Measurements from ENCODE around the gene ZYG11A. TPM values are rescaled to one million over a fixed set of nuclear protein-coding genes. Genes with fewer than 3 reads are reported as not detected.

The ZYG11A gene
- total RNA-seq, 5 donors from 2014 or later (not counting 1 experiment from before 2014, with no cell fraction given): 0.09 to 0.15 (median 0.09) TPM

DNA sequence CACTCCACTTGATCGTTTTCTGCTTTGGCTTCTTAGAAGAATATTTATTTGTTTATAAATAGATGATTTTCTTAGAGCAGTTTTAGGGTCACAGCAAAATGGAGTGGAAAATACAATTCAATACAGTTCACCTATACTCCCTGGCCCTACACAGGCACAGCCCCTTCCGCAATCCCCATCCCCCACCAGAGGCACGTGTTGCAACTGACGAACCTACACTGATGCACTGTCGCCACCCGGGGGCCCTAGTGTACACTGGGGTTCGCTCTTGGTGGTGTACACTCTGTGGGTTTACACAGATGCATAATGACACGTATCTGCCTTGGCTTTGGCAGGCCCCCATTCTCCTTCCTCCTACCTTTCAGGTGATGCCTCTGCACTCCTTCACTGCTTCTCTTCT lies 71.0 kb downstream of the ZYG11A start:
- no peaks in the 10 kb centered on the region for H3K9me3 ChIP-seq
- no peak overlapping the region for H3K4me3 ChIP-seq (ENCODE audit: control insufficient read depth in 1 of 2, extremely low read depth in 1 of 2, low read length in 1 of 2)
- 74% methylated on average over 7 of the region's 8 CpGs for WGBS (ENCODE audit: insufficient coverage)
- H3K27me3 Mint-ChIP-seq: no peaks in the 10 kb centered on the region
- H3K9me3 Mint-ChIP-seq: no peaks in the 10 kb centered on the region
- ATAC-seq (replicated peaks in 1 of 4) (no peak), DNase-seq (no peak)
- H3K36me3 Mint-ChIP-seq: peaks cover 7% of the 10 kb centered on the region
- H3K27me3 ChIP-seq (replicated peaks in 1 of 2; ENCODE audit: control insufficient read depth in 2 of 2, extremely low read depth in 1 of 2, insufficient read depth in 2 of 2, low read length in 1 of 2): no peaks in the 10 kb centered on the region
- no peak overlapping the region for H3K27ac ChIP-seq (ENCODE audit: low read length)
- H3K27ac Mint-ChIP-seq: no peak overlapping the region
- peaks cover 0 to 3% (median 0%) of the 10 kb centered on the region in 3 donors for H3K4me1 Mint-ChIP-seq
- no peaks in the 10 kb centered on the region for H3K4me1 ChIP-seq (ENCODE audit: control insufficient read depth in 1 of 2, extremely low read depth in 1 of 2, insufficient read depth in 2 of 2, low read length in 2 of 2)
- POLR2A ChIA-PET: no interaction called here
- H3K36me3 ChIP-seq (ENCODE audit: control insufficient read depth in 2 of 2, extremely low read depth in 1 of 2, insufficient read depth in 1 of 2, low read length in 1 of 2): peaks cover 4 to 5% of the 10 kb centered on the region in 2 donors
- CTCF ChIA-PET: no interaction called here
- H3K4me3 Mint-ChIP-seq: no peak overlapping the region

DNA sequence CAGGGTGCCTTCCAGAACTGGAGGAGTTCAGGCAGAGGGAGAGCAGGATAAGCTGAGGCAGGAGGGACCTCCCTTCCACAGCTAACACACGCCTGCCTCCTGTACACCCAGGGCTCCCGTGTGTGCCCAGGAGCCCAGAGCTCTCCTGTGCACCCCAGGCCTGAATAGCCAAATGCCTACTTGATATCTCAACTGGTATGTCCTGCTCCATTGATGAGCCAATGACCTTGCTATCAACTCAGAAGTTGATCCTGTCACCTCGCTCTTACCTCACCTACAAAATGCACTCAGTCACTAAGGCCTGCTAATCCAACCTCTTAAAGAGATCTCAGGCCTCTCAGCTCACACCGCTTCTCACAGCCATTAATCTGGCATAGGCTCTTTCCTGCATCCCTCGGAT lies 71.9 kb downstream of the ZYG11A start:
- Histone ChIP-seq H3K9me3 (no peaks in the 10 kb centered on the region), H3K36me3 (ENCODE audit: control insufficient read depth in 2 of 2, extremely low read depth in 1 of 2, insufficient read depth in 1 of 2, low read length in 1 of 2) (peaks cover 0 to 4% of the 10 kb centered on the region in 2 donors), H3K4me3 (ENCODE audit: control insufficient read depth in 1 of 2, extremely low read depth in 1 of 2, low read length in 1 of 2) (no peak overlapping the region), H3K4me1 (ENCODE audit: control insufficient read depth in 1 of 2, extremely low read depth in 1 of 2, insufficient read depth in 2 of 2, low read length in 2 of 2) (no peaks in the 10 kb centered on the region), H3K27me3 (replicated peaks in 1 of 2; ENCODE audit: control insufficient read depth in 2 of 2, extremely low read depth in 1 of 2, insufficient read depth in 2 of 2, low read length in 1 of 2) (no peaks in the 10 kb centered on the region), H3K27ac (ENCODE audit: low read length) (no peak overlapping the region)
- Mint-ChIP-seq H3K4me3 (no peak overlapping the region), H3K4me1 (peaks cover 6 to 11% (median 7%) of the 10 kb centered on the region in 3 donors), H3K36me3 (peaks cover 5% of the 10 kb centered on the region), H3K9me3 (no peaks in the 10 kb centered on the region), H3K27ac (no peak overlapping the region), H3K27me3 (no peaks in the 10 kb centered on the region)
- POLR2A ChIA-PET: interaction anchor here in 1 of 2 donors (0.5 kb wide), 1 partner anchor 13 kb away, joined by 6 read pairs; the partner anchor contains the start of gene SCP2
- whole genome bisulfite sequencing (ENCODE audit: insufficient coverage): 95% methylated on average over 5 of the region's 5 CpGs
- ATAC-seq (replicated peaks in 1 of 4): no peak
- no peak for DNase-seq
- CTCF ChIA-PET: no interaction called here

DNA sequence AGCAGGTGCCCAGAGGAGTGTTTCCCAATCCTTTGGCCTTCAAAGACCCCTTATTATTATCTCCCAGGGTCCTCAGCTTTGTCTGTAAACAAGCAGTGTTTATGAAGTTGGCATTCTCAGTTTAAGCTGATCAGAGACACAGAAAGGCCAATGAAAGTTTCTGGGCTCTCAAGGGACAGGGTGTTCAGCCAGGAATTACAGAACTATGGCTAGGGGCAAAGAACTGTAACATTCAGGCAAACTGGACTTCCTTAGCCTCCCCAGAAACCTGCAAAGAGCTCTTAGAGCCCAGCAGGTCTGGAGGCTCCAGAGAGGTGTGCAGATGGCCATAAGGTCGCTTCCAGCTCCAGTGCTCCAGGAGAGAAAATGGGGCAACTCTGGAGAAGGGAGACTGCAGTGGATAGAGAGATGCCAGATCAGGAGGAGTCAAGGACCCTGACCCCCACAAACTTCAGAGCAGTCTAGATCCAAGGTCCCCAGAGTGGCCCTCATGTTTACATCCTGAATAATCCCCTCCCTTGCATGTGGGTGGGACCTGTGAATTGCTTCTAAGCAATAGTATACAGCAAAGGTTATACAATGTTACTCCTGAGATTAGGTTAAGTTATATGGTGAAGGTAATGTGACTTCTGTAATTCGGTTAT lies 72.8 kb downstream of the ZYG11A start:
- no CpG with 5 or more reads among the region's 2 CpGs for WGBS (ENCODE audit: insufficient coverage)
- no peak for DNase-seq
- peak overlapping the region in 1 of 2 donors; percentile 2 for H3K27ac Mint-ChIP-seq
- ChIA-PET POLR2A (interaction anchor here in 1 of 2 donors (0.6 kb wide), 1 partner anchor 29 kb away, joined by 8 read pairs; no protein-coding TSS in a partner anchor), CTCF (no interaction called here)
- Histone ChIP-seq H3K36me3 (ENCODE audit: control insufficient read depth in 2 of 2, extremely low read depth in 1 of 2, insufficient read depth in 1 of 2, low read length in 1 of 2) (peaks cover 0 to 4% of the 10 kb centered on the region in 2 donors), H3K4me3 (ENCODE audit: control insufficient read depth in 1 of 2, extremely low read depth in 1 of 2, low read length in 1 of 2) (no peak overlapping the region), H3K9me3 (no peaks in the 10 kb centered on the region), H3K27me3 (replicated peaks in 1 of 2; ENCODE audit: control insufficient read depth in 2 of 2, extremely low read depth in 1 of 2, insufficient read depth in 2 of 2, low read length in 1 of 2) (no peaks in the 10 kb centered on the region), H3K27ac (ENCODE audit: low read length) (no peak overlapping the region), H3K4me1 (ENCODE audit: control insufficient read depth in 1 of 2, extremely low read depth in 1 of 2, insufficient read depth in 2 of 2, low read length in 2 of 2) (peaks cover 0 to 6% of the 10 kb centered on the region in 2 experiments)
- H3K9me3 Mint-ChIP-seq: no peaks in the 10 kb centered on the region
- H3K4me1 Mint-ChIP-seq: peaks cover 15 to 20% (median 16%) of the 10 kb centered on the region in 3 donors
- H3K36me3 Mint-ChIP-seq: no peaks in the 10 kb centered on the region
- no peak overlapping the region for H3K4me3 Mint-ChIP-seq
- ATAC-seq (replicated peaks in 1 of 4): no peak
- H3K27me3 Mint-ChIP-seq: no peaks in the 10 kb centered on the region

DNA sequence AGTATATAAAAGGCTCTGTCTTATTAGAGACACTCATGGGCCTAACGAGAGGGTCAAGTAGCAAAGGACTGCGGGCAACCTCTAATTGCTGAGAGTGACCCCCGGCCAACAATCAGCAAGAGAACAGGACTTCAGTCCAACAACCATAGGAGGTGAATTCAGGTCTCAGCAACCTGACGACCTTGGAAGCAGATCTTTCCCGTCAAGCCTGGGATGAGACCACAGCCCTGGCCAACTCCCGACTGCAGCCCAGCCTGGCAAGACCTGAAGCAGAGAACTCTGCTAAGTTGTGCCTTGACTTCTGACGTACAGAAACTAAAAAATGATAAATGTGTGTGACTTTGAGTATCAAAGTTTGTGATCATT lies 73.3 kb downstream of the ZYG11A start:
- Mint-ChIP-seq H3K4me3 (no peak overlapping the region), H3K36me3 (no peaks in the 10 kb centered on the region), H3K27me3 (no peaks in the 10 kb centered on the region), H3K9me3 (no peaks in the 10 kb centered on the region), H3K4me1 (peaks cover 20 to 25% (median 20%) of the 10 kb centered on the region in 3 donors), H3K27ac (no peak overlapping the region)
- no peaks in the 10 kb centered on the region for H3K27me3 ChIP-seq (replicated peaks in 1 of 2; ENCODE audit: control insufficient read depth in 2 of 2, extremely low read depth in 1 of 2, insufficient read depth in 2 of 2, low read length in 1 of 2)
- ChIA-PET CTCF (interaction anchor here in 1 of 2 donors (0.6 kb wide), 1 partner anchor 1971 kb away, joined by 3 read pairs; no protein-coding TSS in a partner anchor), POLR2A (no interaction called here)
- H3K4me3 ChIP-seq (ENCODE audit: control insufficient read depth in 1 of 2, extremely low read depth in 1 of 2, low read length in 1 of 2): no peak overlapping the region
- H3K9me3 ChIP-seq: no peaks in the 10 kb centered on the region
- DNase-seq (no peak), ATAC-seq (replicated peaks in 1 of 4) (no peak)
- H3K27ac ChIP-seq (ENCODE audit: low read length): no peak overlapping the region
- peaks cover 0 to 4% of the 10 kb centered on the region in 2 donors for H3K36me3 ChIP-seq (ENCODE audit: control insufficient read depth in 2 of 2, extremely low read depth in 1 of 2, insufficient read depth in 1 of 2, low read length in 1 of 2)
- WGBS (ENCODE audit: insufficient coverage): 92% methylated on average over 4 of the region's 7 CpGs
- H3K4me1 ChIP-seq (ENCODE audit: control insufficient read depth in 1 of 2, extremely low read depth in 1 of 2, insufficient read depth in 2 of 2, low read length in 2 of 2): peaks cover 0 to 9% of the 10 kb centered on the region in 2 experiments

DNA sequence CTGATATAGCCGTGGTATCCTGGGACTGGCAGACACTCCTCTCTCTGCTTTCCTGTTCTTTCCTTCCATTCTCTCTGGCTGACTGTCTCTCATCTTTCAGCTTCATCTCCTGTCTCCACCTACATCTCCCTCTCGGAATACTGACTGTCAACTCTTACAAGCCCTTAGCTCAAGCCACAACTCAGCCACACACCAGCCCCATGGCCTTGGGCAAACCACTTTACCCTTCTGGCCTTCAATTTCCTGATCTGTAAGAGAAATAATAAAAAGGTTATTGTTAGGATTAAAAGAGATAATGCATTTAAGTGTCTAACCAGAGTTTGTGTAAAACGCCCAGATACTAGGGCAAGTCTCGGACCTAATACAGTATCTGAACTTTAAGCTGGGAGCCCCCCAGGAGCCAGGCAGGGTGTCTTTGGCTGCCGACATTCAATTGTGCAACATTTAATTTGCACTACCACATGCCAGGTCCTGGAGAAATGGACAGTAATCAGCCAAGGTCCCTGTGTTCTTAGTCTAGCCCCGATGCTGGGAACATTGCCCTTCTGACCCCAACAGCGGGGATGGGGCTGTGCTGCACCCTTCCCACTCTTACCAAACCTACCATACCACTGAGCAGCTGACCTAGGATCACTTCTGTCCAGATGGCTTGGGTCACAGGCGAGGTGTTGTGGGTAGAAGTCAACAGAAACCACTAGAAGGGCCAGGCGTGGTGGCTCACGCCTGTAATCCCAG lies 73.8 kb downstream of the ZYG11A start:
- CTCF ChIA-PET: interaction anchor here in 1 of 2 donors (0.6 kb wide), 1 partner anchor 1972 kb away, joined by 3 read pairs; no protein-coding TSS in a partner anchor
- 100% methylated on average over 3 of the region's 10 CpGs for WGBS (ENCODE audit: insufficient coverage)
- Histone ChIP-seq H3K4me1 (ENCODE audit: control insufficient read depth in 1 of 2, extremely low read depth in 1 of 2, insufficient read depth in 2 of 2, low read length in 2 of 2) (peaks cover 0 to 15% of the 10 kb centered on the region in 2 experiments), H3K9me3 (no peaks in the 10 kb centered on the region), H3K4me3 (ENCODE audit: control insufficient read depth in 1 of 2, extremely low read depth in 1 of 2, low read length in 1 of 2) (no peak overlapping the region), H3K27me3 (replicated peaks in 1 of 2; ENCODE audit: control insufficient read depth in 2 of 2, extremely low read depth in 1 of 2, insufficient read depth in 2 of 2, low read length in 1 of 2) (no peaks in the 10 kb centered on the region), H3K27ac (ENCODE audit: low read length) (no peak overlapping the region), H3K36me3 (ENCODE audit: control insufficient read depth in 2 of 2, extremely low read depth in 1 of 2, insufficient read depth in 1 of 2, low read length in 1 of 2) (peaks cover 0 to 2% of the 10 kb centered on the region in 2 donors)
- Mint-ChIP-seq H3K27ac (no peak overlapping the region), H3K4me1 (peaks cover 20 to 26% (median 21%) of the 10 kb centered on the region in 3 donors), H3K9me3 (no peaks in the 10 kb centered on the region), H3K36me3 (no peaks in the 10 kb centered on the region), H3K4me3 (no peak overlapping the region), H3K27me3 (no peaks in the 10 kb centered on the region)
- POLR2A ChIA-PET: no interaction called here
- DNase-seq: no peak
- no peak for ATAC-seq (replicated peaks in 1 of 4)

DNA sequence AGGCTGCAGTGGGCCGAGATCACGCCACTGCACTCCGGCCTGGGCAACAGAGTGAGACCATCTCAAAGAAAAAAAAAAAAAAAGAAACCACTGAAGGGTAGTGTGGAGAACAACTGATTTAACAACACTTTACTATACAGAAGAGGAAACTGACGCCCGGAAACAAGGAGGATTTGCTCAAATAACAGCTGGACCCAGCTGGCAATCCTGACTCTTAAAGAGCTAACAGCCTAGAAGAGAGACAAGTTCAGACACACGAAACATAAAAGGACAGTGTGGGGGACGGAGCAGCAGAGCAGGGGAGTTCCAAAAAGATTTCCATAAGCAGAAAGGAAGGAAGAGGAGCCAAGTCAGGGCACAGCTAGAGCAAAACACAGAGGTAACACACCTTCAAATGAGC lies 74.6 kb downstream of the ZYG11A start:
- H3K4me1 Mint-ChIP-seq: peaks cover 24 to 31% (median 26%) of the 10 kb centered on the region in 3 donors
- Histone ChIP-seq H3K4me1 (ENCODE audit: control insufficient read depth in 1 of 2, extremely low read depth in 1 of 2, insufficient read depth in 2 of 2, low read length in 2 of 2) (peaks cover 0 to 22% of the 10 kb centered on the region in 2 experiments), H3K27ac (ENCODE audit: low read length) (no peak overlapping the region), H3K9me3 (no peaks in the 10 kb centered on the region), H3K36me3 (ENCODE audit: control insufficient read depth in 2 of 2, extremely low read depth in 1 of 2, insufficient read depth in 1 of 2, low read length in 1 of 2) (no peaks in the 10 kb centered on the region), H3K4me3 (ENCODE audit: control insufficient read depth in 1 of 2, extremely low read depth in 1 of 2, low read length in 1 of 2) (no peak overlapping the region), H3K27me3 (replicated peaks in 1 of 2; ENCODE audit: control insufficient read depth in 2 of 2, extremely low read depth in 1 of 2, insufficient read depth in 2 of 2, low read length in 1 of 2) (no peaks in the 10 kb centered on the region)
- H3K4me3 Mint-ChIP-seq: no peak overlapping the region
- no peaks in the 10 kb centered on the region for H3K9me3 Mint-ChIP-seq
- 100% methylated on average over 3 of the region's 7 CpGs for WGBS (ENCODE audit: insufficient coverage)
- ATAC-seq (replicated peaks in 1 of 4) (no peak), DNase-seq (no peak)
- peak overlapping the region; percentile 0 to 5 for H3K27ac Mint-ChIP-seq
- H3K36me3 Mint-ChIP-seq: no peaks in the 10 kb centered on the region
- ChIA-PET CTCF (no interaction called here), POLR2A (no interaction called here)
- no peaks in the 10 kb centered on the region for H3K27me3 Mint-ChIP-seq
